H1 (cell line): ENCODE data around the gene CYLD. TPM values are rescaled to one million over a fixed set of nuclear protein-coding genes. Genes with fewer than 3 reads are reported as not detected.
A peak's percentile ranks its signal among the peaks of the same experiment; 100 is the strongest.

ENCODE experiments used
- RAD21 ChIP-seq, 2 experiments: IDR thresholded peaks in 1 of 2; conservative IDR thresholded peaks in 1 of 2; 2 replicates each; pipeline ENCODE4 v1.6.1; 2011; ENCODE audit warnings: low read depth in 2 of 2, low read length in 2 of 2, improper control_type of control experiment in 1 of 2, inconsistent platforms in 1 of 2, mild to moderate bottlenecking in 1 of 2, moderate library complexity in 1 of 2
- polyA plus RNA-seq, 7 experiments: library from polyadenylated mRNA; depleted of rRNA in 3 of 7; stranded (reverse) in 5 of 7; unstranded in 2 of 7; fragments of >200 nt in 5 of 7; fragments of 200-250 nt in 2 of 7; gene quantifications; 1 replicate in 5 of 7; 2 replicates in 1 of 7; 4 replicates in 1 of 7; pipeline versions ENCODE4 v1.2.1 to v1.2.3, GENCODE V29; 2011 to 2013; ENCODE audit warnings: missing spikeins in 2 of 7, mixed read lengths in 2 of 7
- total RNA-seq: library from RNA; stranded (reverse); fragmentation: NEBNext Ultra II Directional; extraction: Animal tissue kit (Norgen Biotek cat#: 25700); gene quantifications from 2 replicates; pipeline ENCODE4 v1.2.1, GENCODE V29; 2021

The CYLD gene
- total and polyA plus RNA-seq, 2 of the 8 experiments (the other 6 are each of a cell fraction or from before 2014, with no cell fraction given): 3.7 to 18.8 TPM

DNA sequence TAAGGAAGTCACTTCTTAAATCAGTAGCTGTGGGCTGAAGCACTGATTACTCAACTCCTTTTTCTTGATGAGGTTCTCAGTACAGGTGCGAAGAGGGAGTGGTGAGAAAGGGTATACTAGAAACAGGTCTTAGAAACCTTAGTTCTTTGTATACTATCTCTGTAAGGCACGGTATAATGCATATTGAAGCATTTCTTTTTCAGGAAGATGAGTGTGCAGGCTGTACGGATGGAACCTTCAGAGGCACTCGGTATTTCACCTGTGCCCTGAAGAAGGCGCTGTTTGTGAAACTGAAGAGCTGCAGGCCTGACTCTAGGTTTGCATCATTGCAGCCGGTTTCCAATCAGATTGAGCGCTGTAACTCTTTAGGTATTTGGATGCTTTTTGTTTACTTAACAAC lies 39.2 kb downstream of the CYLD start (continued):
- TF ChIP-seq RAD21 (IDR thresholded peaks at IDR 0.05 in 1 of 2, conservative IDR thresholded peaks at IDR 0.05 in 1 of 2; ENCODE audit: low read depth in 2 of 2, low read length in 2 of 2): peak; percentile 24 to 46; a peak in 3 of 4 replicates
